Esophagus muscularis mucosa (tissue), 4 donors: ENCODE measurements around the gene SLC22A8. TPM values are rescaled to one million over a fixed set of nuclear protein-coding genes. Genes with fewer than 3 reads are reported as not detected.

ENCODE experiments used
- DNase-seq: peaks from one replicate; pipeline ENCODE4 v3.0.0-alpha.2; 2017; ENCODE audit errors: extremely low spot score
- H3K27ac ChIP-seq, 4 donors: fragments of 200-600 bp; sonication (generic); replicated peaks in 1 of 4; 1 replicate in 3 of 4; 2 replicates in 1 of 4; pipeline ENCODE4 v1.5.1; 2016 to 2019; ENCODE audit warnings: mild to moderate bottlenecking in 1 of 4
- H3K27me3 ChIP-seq, 4 donors: fragments of 200-600 bp; sonication (generic); one replicate each; pipeline versions ENCODE4 v1.5.1 to v1.6.0; 2016 to 2019
- H3K36me3 ChIP-seq, 4 donors: fragments of 200-600 bp; sonication (generic); one replicate each; pipeline ENCODE4 v1.5.1; 2016 to 2019
- H3K4me1 ChIP-seq, 4 donors: fragments of 200-600 bp; sonication (generic); one replicate each; pipeline ENCODE4 v1.5.1; 2016 to 2019
- H3K4me3 ChIP-seq, 4 donors: fragments of 200-600 bp; sonication (generic); 1 replicate in 2 of 4; 2 replicates in 2 of 4; pipeline ENCODE4 v1.5.1; 2016 to 2019; ENCODE audit warnings: mild to moderate bottlenecking in 4 of 4, moderate library complexity in 1 of 4
- H3K9me3 ChIP-seq, 4 donors: fragments of 200-600 bp; sonication (generic); 1 replicate in 3 of 4; 2 replicates in 1 of 4; pipeline ENCODE4 v1.5.1; 2016 to 2019
- EP300 ChIP-seq: sonication (generic); formaldehyde crosslinking; IDR thresholded peaks from one replicate; pipeline ENCODE4 v1.6.1; 2017; ENCODE audit warnings: antibody characterized with exemption
- POLR2A ChIP-seq: fragments of 450-650 bp; IDR thresholded peaks from one replicate; pipeline ENCODE4 v1.6.1; 2017; ENCODE audit warnings: antibody characterized with exemption, moderate library complexity, mild to moderate bottlenecking, low read depth
- POLR2AphosphoS5 ChIP-seq, 2 donors: sonication (generic); formaldehyde crosslinking; IDR thresholded peaks; one replicate each; pipeline ENCODE4 v1.6.1; 2017; ENCODE audit warnings: antibody characterized with exemption in 2 of 2
- WGBS: methylation state at CpG from one replicate; pipeline ENCODE4 v1.1.5; 2018; 5-methylcytosine and 5-hydroxymethylcytosine counted together
- intact Hi-C: fragments of 100-400 bp; cut with DNase I; formaldehyde crosslinking; loops from one replicate; pipeline ENCODE4 v1.15.1; 2023
- total RNA-seq, 4 donors: library from RNA; depleted of rRNA; stranded (reverse); fragments of >200 nt; gene quantifications; one replicate each; pipeline versions ENCODE4 v1.1.0 to v1.2.1, GENCODE V29; 2016
- TF ChIP-seq, protein P1 (sequence below), 3 experiments: fragments of 200-600 bp in 2 of 3; fragments of 450-650 bp in 1 of 3; sonication (generic) in 2 of 3; IDR thresholded peaks; one replicate each; pipeline ENCODE4 v1.5.1; 2017 to 2019; ENCODE audit warnings: antibody characterized with exemption in 3 of 3, mild to moderate bottlenecking in 2 of 3, moderate library complexity in 1 of 3

SLC22A8 gene
- total RNA-seq, 4 donors from 2014 or later: not detected

DNA sequence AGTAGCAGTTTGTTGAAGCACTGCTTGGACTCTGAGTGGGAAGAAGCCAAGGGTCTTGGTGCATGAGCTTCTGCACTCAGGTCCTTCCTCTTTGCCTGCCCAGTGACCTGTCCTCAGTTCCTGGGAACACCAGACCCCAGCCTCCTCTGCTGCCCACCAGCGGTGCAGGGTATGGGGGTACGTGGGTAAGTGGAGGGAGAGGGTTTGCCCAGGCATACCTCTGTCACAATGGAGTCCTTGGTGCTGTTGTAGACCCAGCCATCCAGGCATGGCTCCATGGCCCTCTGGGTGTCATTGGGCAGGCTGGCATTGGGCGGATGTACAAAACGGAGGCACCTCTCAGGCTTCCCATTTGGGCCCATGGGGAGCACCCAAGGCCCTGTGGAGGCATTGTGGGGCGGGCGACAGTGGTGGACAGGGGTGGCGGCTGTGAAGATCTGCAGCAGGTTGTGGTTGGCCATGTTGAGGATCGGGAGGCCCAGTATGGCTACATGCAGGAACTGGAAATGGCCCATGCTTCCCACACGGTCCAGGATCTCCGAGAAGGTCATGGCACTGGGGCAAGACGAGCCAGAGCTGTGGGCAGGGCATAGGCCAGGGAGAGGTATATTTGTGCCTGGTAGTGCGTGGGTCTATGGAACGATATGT is 1.1 kb downstream of the SLC22A8 start:
- TF ChIP-seq POLR2A (no peak), POLR2AphosphoS5 (IDR thresholded peaks at IDR 0.05) (no peak), EP300 (no peak)
- TF ChIP-seq, protein P1, sequence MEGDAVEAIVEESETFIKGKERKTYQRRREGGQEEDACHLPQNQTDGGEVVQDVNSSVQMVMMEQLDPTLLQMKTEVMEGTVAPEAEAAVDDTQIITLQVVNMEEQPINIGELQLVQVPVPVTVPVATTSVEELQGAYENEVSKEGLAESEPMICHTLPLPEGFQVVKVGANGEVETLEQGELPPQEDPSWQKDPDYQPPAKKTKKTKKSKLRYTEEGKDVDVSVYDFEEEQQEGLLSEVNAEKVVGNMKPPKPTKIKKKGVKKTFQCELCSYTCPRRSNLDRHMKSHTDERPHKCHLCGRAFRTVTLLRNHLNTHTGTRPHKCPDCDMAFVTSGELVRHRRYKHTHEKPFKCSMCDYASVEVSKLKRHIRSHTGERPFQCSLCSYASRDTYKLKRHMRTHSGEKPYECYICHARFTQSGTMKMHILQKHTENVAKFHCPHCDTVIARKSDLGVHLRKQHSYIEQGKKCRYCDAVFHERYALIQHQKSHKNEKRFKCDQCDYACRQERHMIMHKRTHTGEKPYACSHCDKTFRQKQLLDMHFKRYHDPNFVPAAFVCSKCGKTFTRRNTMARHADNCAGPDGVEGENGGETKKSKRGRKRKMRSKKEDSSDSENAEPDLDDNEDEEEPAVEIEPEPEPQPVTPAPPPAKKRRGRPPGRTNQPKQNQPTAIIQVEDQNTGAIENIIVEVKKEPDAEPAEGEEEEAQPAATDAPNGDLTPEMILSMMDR (IDR thresholded peaks at IDR 0.05): no peak
- WGBS: 83% methylated on average over 8 of the region's 13 CpGs

GRCh38 chr11:63012839-63013238 is 2.8 kb downstream of the SLC22A8 start:
- Histone ChIP-seq H3K9me3 (no peaks in the 10 kb centered on the region), H3K36me3 (no peaks in the 10 kb centered on the region), H3K27me3 (peaks cover 0 to 10% (median 0%) of the 10 kb centered on the region in 4 donors), H3K4me1 (peaks cover 3 to 14% (median 10%) of the 10 kb centered on the region in 4 donors), H3K4me3 (no peak overlapping the region), H3K27ac (no peak overlapping the region)
- no peak for DNase-seq
- 95% methylated on average over 1 of the region's 1 CpG for WGBS
- TF ChIP-seq POLR2AphosphoS5 (IDR thresholded peaks at IDR 0.05) (no peak), POLR2A (no peak), EP300 (no peak)
- TF ChIP-seq, protein P1 (IDR thresholded peaks at IDR 0.05): no peak
- intact Hi-C loops: no loop called here

More for the DNA sequence above, 1.1 kb downstream of the SLC22A8 start:
- Histone ChIP-seq H3K4me3 (no peak overlapping the region), H3K4me1 (peaks cover 3 to 14% (median 11%) of the 10 kb centered on the region in 4 donors), H3K27ac (no peak overlapping the region), H3K36me3 (no peaks in the 10 kb centered on the region), H3K27me3 (peaks cover 0 to 10% (median 0%) of the 10 kb centered on the region in 4 donors), H3K9me3 (no peaks in the 10 kb centered on the region)
- DNase-seq: no peak
- intact Hi-C loops: no loop called here

- Histone ChIP-seq H3K27ac (no peak overlapping the region), H3K4me3 (no peak overlapping the region), H3K4me1 (peaks cover 3 to 11% (median 6%) of the 10 kb centered on the region in 4 donors), H3K9me3 (no peaks in the 10 kb centered on the region), H3K36me3 (no peaks in the 10 kb centered on the region), H3K27me3 (peaks cover 0 to 10% (median 0%) of the 10 kb centered on the region in 4 donors)
- no peak for DNase-seq
- intact Hi-C loops: no loop called here
- TF ChIP-seq POLR2A (no peak), POLR2AphosphoS5 (IDR thresholded peaks at IDR 0.05) (no peak), EP300 (no peak)
- TF ChIP-seq, protein P1 (IDR thresholded peaks at IDR 0.05): no peak
- WGBS: 81% methylated on average over 11 of the region's 11 CpGs
These were observed 3.2 kb downstream of the SLC22A8 start for GRCh38 chr11:63012430-63012829.

DNA sequence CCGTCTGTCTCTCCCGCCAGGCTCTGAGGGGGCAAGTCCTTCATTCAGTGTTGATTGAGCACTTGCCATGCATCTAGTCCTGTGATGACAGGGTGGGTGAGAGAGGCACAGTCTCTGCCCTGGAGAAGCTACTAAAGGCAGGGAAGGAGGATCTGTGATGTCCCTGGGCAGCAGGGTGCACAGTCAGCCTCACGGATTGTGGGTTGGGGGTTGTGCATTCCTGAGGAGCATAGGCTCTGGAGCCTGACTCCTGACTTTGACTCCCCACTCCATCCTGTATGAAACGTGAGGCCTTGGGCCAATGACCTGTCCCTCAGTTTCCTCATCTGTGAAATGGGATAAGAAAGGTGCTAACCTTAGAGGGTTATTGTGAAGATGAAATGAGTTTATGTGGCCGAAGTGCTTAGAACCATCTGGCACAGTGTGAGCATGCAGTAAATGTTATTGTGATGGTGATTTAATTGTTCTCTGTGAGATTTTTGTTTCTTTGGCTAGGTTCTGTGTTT is 4.7 kb downstream of the SLC22A8 start:
- no peak overlapping the region for H3K27ac ChIP-seq
- intact Hi-C loops: no loop called here
- no peaks in the 10 kb centered on the region for H3K9me3 ChIP-seq
- peaks cover 0 to 9% (median 0%) of the 10 kb centered on the region in 4 donors for H3K27me3 ChIP-seq
- H3K4me3 ChIP-seq: no peak overlapping the region
- 85% methylated on average over 5 of the region's 5 CpGs for WGBS
- TF ChIP-seq POLR2A: no peak
- no peak for TF ChIP-seq POLR2AphosphoS5 (IDR thresholded peaks at IDR 0.05)
- TF ChIP-seq, protein P1 (IDR thresholded peaks at IDR 0.05): no peak
- TF ChIP-seq EP300: no peak
- H3K4me1 ChIP-seq: peaks cover 0 to 5% (median 2%) of the 10 kb centered on the region in 4 donors
- H3K36me3 ChIP-seq: no peaks in the 10 kb centered on the region
- no peak for DNase-seq
